Measurements from ENCODE around the gene MMP15.

DNA sequence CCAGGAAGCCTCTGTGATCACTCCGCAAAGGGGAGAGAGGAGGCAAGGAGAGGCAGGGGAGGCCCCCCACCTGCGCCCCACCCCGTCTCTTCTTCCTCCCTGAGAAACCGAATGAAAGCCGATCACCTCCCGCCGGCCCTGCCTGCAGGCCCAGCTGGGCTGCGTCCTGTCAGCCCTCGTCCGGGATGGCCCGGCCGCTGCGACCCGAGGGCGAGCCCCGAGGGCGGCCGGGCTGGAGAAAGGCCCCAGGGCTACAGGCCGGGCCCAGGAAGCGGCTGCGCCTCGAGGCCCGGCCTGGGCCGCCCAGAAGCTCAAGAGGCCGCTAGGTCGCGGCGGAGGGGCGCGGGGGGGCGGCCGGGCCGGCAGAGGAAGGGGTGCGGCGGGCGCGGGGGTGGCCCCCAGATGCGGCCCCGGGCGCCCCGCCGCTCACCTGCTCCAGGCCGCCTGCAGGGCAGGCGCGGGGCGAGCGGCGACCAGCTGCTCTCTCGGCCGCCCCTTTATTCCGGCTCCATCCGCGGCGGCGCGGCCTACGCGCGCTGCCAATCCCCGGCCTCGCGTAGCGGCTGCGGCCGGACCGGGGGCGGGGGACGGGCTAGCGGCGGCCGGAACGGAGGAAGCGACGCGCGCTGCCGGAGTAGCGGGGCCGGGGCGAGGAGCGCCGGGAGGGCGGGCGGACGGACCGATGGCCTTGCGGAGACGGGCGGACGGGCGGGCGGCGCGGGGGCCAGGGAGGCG lies 25.4 kb upstream of the MMP15 start, which contains the start of gene ZNF319:
- TF ChIP-seq POLR2AphosphoS5 (IDR thresholded peaks at IDR 0.05; ENCODE audit: insufficient read depth, low read depth, low read length) (peak; percentile 52), GATA2 (IDR thresholded peaks at IDR 0.05; ENCODE audit: insufficient read depth, insufficient read length, low read depth, low read length) (no peak), POLR2A (IDR thresholded peaks at IDR 0.05; ENCODE audit: low read depth, low read length) (peak; percentile 43), EZH2 (IDR thresholded peaks at IDR 0.05; ENCODE audit: borderline replicate concordance, low read depth, low read length, severe bottlenecking) (no peak), FOS (IDR thresholded peaks at IDR 0.05; ENCODE audit: borderline replicate concordance, insufficient read depth, low read length) (no peak), JUN (IDR thresholded peaks at IDR 0.05; ENCODE audit: borderline replicate concordance, insufficient read depth, insufficient read length, low read depth) (no peak), MYC (IDR thresholded peaks at IDR 0.05; ENCODE audit: low read depth, low read length) (no peak)
- TF ChIP-seq, protein P1, sequence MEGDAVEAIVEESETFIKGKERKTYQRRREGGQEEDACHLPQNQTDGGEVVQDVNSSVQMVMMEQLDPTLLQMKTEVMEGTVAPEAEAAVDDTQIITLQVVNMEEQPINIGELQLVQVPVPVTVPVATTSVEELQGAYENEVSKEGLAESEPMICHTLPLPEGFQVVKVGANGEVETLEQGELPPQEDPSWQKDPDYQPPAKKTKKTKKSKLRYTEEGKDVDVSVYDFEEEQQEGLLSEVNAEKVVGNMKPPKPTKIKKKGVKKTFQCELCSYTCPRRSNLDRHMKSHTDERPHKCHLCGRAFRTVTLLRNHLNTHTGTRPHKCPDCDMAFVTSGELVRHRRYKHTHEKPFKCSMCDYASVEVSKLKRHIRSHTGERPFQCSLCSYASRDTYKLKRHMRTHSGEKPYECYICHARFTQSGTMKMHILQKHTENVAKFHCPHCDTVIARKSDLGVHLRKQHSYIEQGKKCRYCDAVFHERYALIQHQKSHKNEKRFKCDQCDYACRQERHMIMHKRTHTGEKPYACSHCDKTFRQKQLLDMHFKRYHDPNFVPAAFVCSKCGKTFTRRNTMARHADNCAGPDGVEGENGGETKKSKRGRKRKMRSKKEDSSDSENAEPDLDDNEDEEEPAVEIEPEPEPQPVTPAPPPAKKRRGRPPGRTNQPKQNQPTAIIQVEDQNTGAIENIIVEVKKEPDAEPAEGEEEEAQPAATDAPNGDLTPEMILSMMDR (IDR thresholded peaks at IDR 0.05; ENCODE audit: extremely low read depth in 1 of 2, insufficient read depth in 1 of 2, low read depth in 1 of 2, low read length in 2 of 2), result no peak
- TF ChIP-seq, protein P2, sequence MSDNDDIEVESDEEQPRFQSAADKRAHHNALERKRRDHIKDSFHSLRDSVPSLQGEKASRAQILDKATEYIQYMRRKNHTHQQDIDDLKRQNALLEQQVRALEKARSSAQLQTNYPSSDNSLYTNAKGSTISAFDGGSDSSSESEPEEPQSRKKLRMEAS (IDR thresholded peaks at IDR 0.05; ENCODE audit: insufficient read depth, insufficient read length), result no peak

Data from endothelial cell of umbilical vein (primary cell).